Stomach (tissue), 9 donors: ENCODE measurements around the gene PRKG1. TPM values are rescaled to one million over a fixed set of nuclear protein-coding genes. Genes with fewer than 3 reads are reported as not detected.

ENCODE experiments used
- DNase-seq, 2 donors: peaks; one replicate each; pipeline versions ENCODE4 v3.0.0 to v3.0.0-alpha.2; 2013 to 2019
- H3K27ac ChIP-seq, 5 donors: fragments of 200-600 bp in 4 of 5; sonication (generic) in 4 of 5; one replicate each; pipeline ENCODE4 v1.5.1; 2013 to 2019; ENCODE audit warnings: mild to moderate bottlenecking in 1 of 5, moderate library complexity in 1 of 5
- H3K27me3 ChIP-seq, 3 donors: fragments of 200-600 bp; sonication (generic); one replicate each; pipeline ENCODE4 v1.5.1; 2017 to 2019; ENCODE audit warnings: mixed run types in 1 of 3
- H3K36me3 ChIP-seq, 4 donors: fragments of 200-600 bp; sonication (generic); 1 replicate in 3 of 4; 2 replicates in 1 of 4; pipeline ENCODE4 v1.5.1; 2016 to 2019
- H3K4me1 ChIP-seq, 4 donors: fragments of 200-600 bp; sonication (generic); one replicate each; pipeline ENCODE4 v1.5.1; 2016 to 2019
- H3K4me3 ChIP-seq, 4 donors: fragments of 200-600 bp; sonication (generic) in 3 of 4; one replicate each; pipeline ENCODE4 v1.5.1; 2016 to 2019; ENCODE audit warnings: mild to moderate bottlenecking in 1 of 4
- H3K9me3 ChIP-seq, 4 donors: fragments of 200-600 bp; sonication (generic); one replicate each; pipeline ENCODE4 v1.5.1; 2016 to 2019
- CTCF ChIP-seq, 7 experiments: fragments of 450-650 bp in 4 of 7; fragments of 200-600 bp in 3 of 7; sonication (generic) in 3 of 7; IDR thresholded peaks; one replicate each; pipeline ENCODE4 v1.5.1; 2016 to 2019; ENCODE audit warnings: antibody characterized with exemption in 7 of 7, control low read depth in 2 of 7, mild to moderate bottlenecking in 1 of 7
- EP300 ChIP-seq: sonication (generic); formaldehyde crosslinking; IDR thresholded peaks from one replicate; pipeline ENCODE4 v1.6.1; 2017; ENCODE audit warnings: antibody characterized with exemption
- POLR2A ChIP-seq, 4 donors: fragments of 450-650 bp; IDR thresholded peaks; one replicate each; pipeline ENCODE4 v1.6.1; 2016; ENCODE audit warnings: antibody characterized with exemption in 4 of 4, control low read depth in 2 of 4, mild to moderate bottlenecking in 1 of 4, moderate library complexity in 1 of 4
- POLR2AphosphoS5 ChIP-seq, 3 donors: sonication (generic); formaldehyde crosslinking; IDR thresholded peaks; one replicate each; pipeline ENCODE4 v1.6.1; 2016; ENCODE audit warnings: antibody characterized with exemption in 3 of 3
- WGBS, 5 donors: extraction: QIAGEN DNeasy Blood & Tissue Kit in 3 of 5; methylation state at CpG; one replicate each; pipeline versions ENCODE4 v1.1.5 to v1.1.7; 2013 to 2018; 5-methylcytosine and 5-hydroxymethylcytosine counted together
- intact Hi-C: fragments of 100-400 bp; cut with DNase I; formaldehyde crosslinking; loops from one replicate; pipeline ENCODE4 v1.15.1; 2023; ENCODE audit warnings: low total_unique reads
- polyA plus RNA-seq, 3 donors: library from polyadenylated mRNA; stranded (reverse); fragments of 200-250 nt; gene quantifications; one replicate each; pipeline ENCODE4 v1.2.3, GENCODE V29; 2013
- total RNA-seq, 5 donors: library from RNA; depleted of rRNA; stranded (reverse); fragments of >200 nt; gene quantifications; one replicate each; pipeline versions ENCODE4 v1.1.0 to v1.2.3, GENCODE V29; 2014 to 2016
- donor health status: healthy with polysubstance abuse.
- donor health status: Bipolar disorder and iron deficiency.
- donor health status: healthy.

Gene PRKG1
- total and polyA plus RNA-seq, 8 donors, result 1.5 to 89.2 (median 14.3) TPM

- DNase-seq, result no peak
- Histone ChIP-seq H3K27ac (no peak overlapping the region), H3K4me1 (peaks cover 0 to 19% (median 9%) of the 10 kb centered on the region in 4 donors), H3K9me3 (no peaks in the 10 kb centered on the region), H3K27me3 (no peaks in the 10 kb centered on the region), H3K36me3 (no peaks in the 10 kb centered on the region), H3K4me3 (no peak overlapping the region)
- intact Hi-C loops, result no loop called here
- TF ChIP-seq CTCF (IDR thresholded peaks at IDR 0.05), result no peak
- TF ChIP-seq POLR2A (IDR thresholded peaks at IDR 0.05), result no peak
- no peak for TF ChIP-seq POLR2AphosphoS5 (IDR thresholded peaks at IDR 0.05)
- TF ChIP-seq EP300, result no peak
- whole genome bisulfite sequencing, 5 donors, result 72 to 92% (median 87%) methylated on average over 3 of the region's 3 CpGs
Observed at GRCh38 chr10:51095444-51095843, 21.2 kb downstream of the PRKG1 start.

- no peaks in the 10 kb centered on the region for H3K9me3 ChIP-seq
- H3K4me3 ChIP-seq, result no peak overlapping the region
- no peaks in the 10 kb centered on the region for H3K27me3 ChIP-seq
- 86 to 95% (median 93%) methylated on average over 4 of the region's 4 CpGs for WGBS, 5 donors
- no peak for DNase-seq
- H3K4me1 ChIP-seq, result peaks cover 0 to 9% (median 4%) of the 10 kb centered on the region in 4 donors
- H3K27ac ChIP-seq, result no peak overlapping the region
- H3K36me3 ChIP-seq, result no peaks in the 10 kb centered on the region
- no peak for TF ChIP-seq EP300
- no peak for TF ChIP-seq POLR2AphosphoS5 (IDR thresholded peaks at IDR 0.05)
- TF ChIP-seq POLR2A (IDR thresholded peaks at IDR 0.05), result no peak
- no peak for TF ChIP-seq CTCF (IDR thresholded peaks at IDR 0.05)
- intact Hi-C loops, result no loop called here
Observed at GRCh38 chr10:51097546-51097945, 23.3 kb downstream of the PRKG1 start.

- intact Hi-C loops, result no loop called here
- TF ChIP-seq POLR2A (IDR thresholded peaks at IDR 0.05) (no peak), POLR2AphosphoS5 (IDR thresholded peaks at IDR 0.05) (no peak), CTCF (IDR thresholded peaks at IDR 0.05) (no peak), EP300 (no peak)
- H3K9me3 ChIP-seq, result no peaks in the 10 kb centered on the region
- no peak for DNase-seq
- no peak overlapping the region for H3K4me3 ChIP-seq
- no peaks in the 10 kb centered on the region for H3K27me3 ChIP-seq
- no peak overlapping the region for H3K27ac ChIP-seq
- no peaks in the 10 kb centered on the region for H3K4me1 ChIP-seq
- 84 to 90% (median 86%) methylated on average over 1 of the region's 1 CpG for WGBS, 5 donors
- H3K36me3 ChIP-seq, result no peaks in the 10 kb centered on the region
Observed at GRCh38 chr10:51100221-51100620, 25.9 kb downstream of the PRKG1 start.

GRCh38 chr10:51103554-51104217 lies 29.4 kb downstream of the PRKG1 start:
- WGBS, 5 donors, result 81 to 90% (median 83%) methylated on average over 3 of the region's 3 CpGs
- Histone ChIP-seq H3K27ac (no peak overlapping the region), H3K27me3 (no peaks in the 10 kb centered on the region), H3K9me3 (no peaks in the 10 kb centered on the region), H3K4me3 (no peak overlapping the region), H3K36me3 (no peaks in the 10 kb centered on the region), H3K4me1 (no peaks in the 10 kb centered on the region)
- intact Hi-C loops, result no loop called here
- TF ChIP-seq CTCF (IDR thresholded peaks at IDR 0.05) (no peak), POLR2AphosphoS5 (IDR thresholded peaks at IDR 0.05) (no peak), POLR2A (IDR thresholded peaks at IDR 0.05) (no peak), EP300 (no peak)
- no peak for DNase-seq
